ENCODE measurements around the gene R3HDML.

Gene R3HDML

GRCh38 chr20:44355498-44356352 lies 18.9 kb downstream of the R3HDML start, which contains the start of gene HNF4A:
Gene HNF4A (plus strand): TSS chr20:44355699. CDS start chr20:44355805, 106 bp downstream.
- Histone ChIP-seq H3K36me3 (ENCODE audit: insufficient read depth, insufficient read length, low read length) (no peaks in the 10 kb centered on the region), H3K9ac (ENCODE audit: insufficient read length, low read depth) (no peak within 1 kb of the TSS), H3K4me3 (ENCODE audit: insufficient read length, low read depth) (no peak within 1 kb of the TSS), H3K9me3 (ENCODE audit: insufficient read depth, low read length) (no peaks in the 10 kb centered on the region), H3K27me3 (ENCODE audit: insufficient read depth, insufficient read length) (no peaks in the 10 kb centered on the region), H3K4me1 (ENCODE audit: insufficient read depth, insufficient read length) (peaks cover 8% of the 10 kb centered on the region)
- no peak for DNase-seq (ENCODE audit: low read depth, low spot score)
- no peak for TF ChIP-seq ZNF274 (IDR thresholded peaks at IDR 0.05; ENCODE audit: low read depth, low read length)
- no peak for TF ChIP-seq YY1 (IDR thresholded peaks at IDR 0.05; ENCODE audit: insufficient read depth, insufficient read length)
- no peak for TF ChIP-seq SUZ12 (IDR thresholded peaks at IDR 0.05; ENCODE audit: extremely low read depth, insufficient read depth, insufficient read length)

GRCh38 chr20:44356353-44356723 lies 19.5 kb downstream of the R3HDML start:
- H3K4me3 ChIP-seq (ENCODE audit: insufficient read length, low read depth) = no peak overlapping the region
- H3K9me3 ChIP-seq (ENCODE audit: insufficient read depth, low read length) = no peaks in the 10 kb centered on the region
- DNase-seq (ENCODE audit: low read depth, low spot score) = no peak
- peaks cover 8% of the 10 kb centered on the region for H3K4me1 ChIP-seq (ENCODE audit: insufficient read depth, insufficient read length)
- no peaks in the 10 kb centered on the region for H3K36me3 ChIP-seq (ENCODE audit: insufficient read depth, insufficient read length, low read length)
- TF ChIP-seq ZNF274 (IDR thresholded peaks at IDR 0.05; ENCODE audit: low read depth, low read length) = no peak
- no peak for TF ChIP-seq SUZ12 (IDR thresholded peaks at IDR 0.05; ENCODE audit: extremely low read depth, insufficient read depth, insufficient read length)
- no peak for TF ChIP-seq YY1 (IDR thresholded peaks at IDR 0.05; ENCODE audit: insufficient read depth, insufficient read length)
- no peaks in the 10 kb centered on the region for H3K27me3 ChIP-seq (ENCODE audit: insufficient read depth, insufficient read length)
- H3K9ac ChIP-seq (ENCODE audit: insufficient read length, low read depth) = no peak overlapping the region

GRCh38 chr20:44357020-44357419 lies 20.2 kb downstream of the R3HDML start:
- no peaks in the 10 kb centered on the region for H3K27me3 ChIP-seq (ENCODE audit: insufficient read depth, insufficient read length)
- TF ChIP-seq ZNF274 (IDR thresholded peaks at IDR 0.05; ENCODE audit: low read depth, low read length) (no peak), SUZ12 (IDR thresholded peaks at IDR 0.05; ENCODE audit: extremely low read depth, insufficient read depth, insufficient read length) (no peak), YY1 (IDR thresholded peaks at IDR 0.05; ENCODE audit: insufficient read depth, insufficient read length) (no peak)
- H3K9me3 ChIP-seq (ENCODE audit: insufficient read depth, low read length) = no peaks in the 10 kb centered on the region
- peaks cover 8% of the 10 kb centered on the region for H3K4me1 ChIP-seq (ENCODE audit: insufficient read depth, insufficient read length)
- DNase-seq (ENCODE audit: low read depth, low spot score) = no peak
- no peak overlapping the region for H3K9ac ChIP-seq (ENCODE audit: insufficient read length, low read depth)
- H3K4me3 ChIP-seq (ENCODE audit: insufficient read length, low read depth) = no peak overlapping the region
- no peaks in the 10 kb centered on the region for H3K36me3 ChIP-seq (ENCODE audit: insufficient read depth, insufficient read length, low read length)

- DNase-seq (ENCODE audit: low read depth, low spot score) = no peak
- no peaks in the 10 kb centered on the region for H3K9me3 ChIP-seq (ENCODE audit: insufficient read depth, low read length)
These were observed 20.8 kb downstream of the R3HDML start for GRCh38 chr20:44357555-44358125.

GRCh38 chr20:44358776-44359175 lies 21.9 kb downstream of the R3HDML start:
- Histone ChIP-seq H3K9me3 (ENCODE audit: insufficient read depth, low read length) (no peaks in the 10 kb centered on the region), H3K4me3 (ENCODE audit: insufficient read length, low read depth) (no peak overlapping the region), H3K9ac (ENCODE audit: insufficient read length, low read depth) (no peak overlapping the region), H3K27me3 (ENCODE audit: insufficient read depth, insufficient read length) (no peaks in the 10 kb centered on the region), H3K4me1 (ENCODE audit: insufficient read depth, insufficient read length) (peaks cover 5% of the 10 kb centered on the region), H3K36me3 (ENCODE audit: insufficient read depth, insufficient read length, low read length) (no peaks in the 10 kb centered on the region)
- no peak for TF ChIP-seq SUZ12 (IDR thresholded peaks at IDR 0.05; ENCODE audit: extremely low read depth, insufficient read depth, insufficient read length)
- no peak for TF ChIP-seq YY1 (IDR thresholded peaks at IDR 0.05; ENCODE audit: insufficient read depth, insufficient read length)
- no peak for TF ChIP-seq ZNF274 (IDR thresholded peaks at IDR 0.05; ENCODE audit: low read depth, low read length)
- DNase-seq (ENCODE audit: low read depth, low spot score) = no peak

More at GRCh38 chr20:44357555-44358125, 20.8 kb downstream of the R3HDML start:
- Histone ChIP-seq H3K4me3 (ENCODE audit: insufficient read length, low read depth) (no peak overlapping the region), H3K27me3 (ENCODE audit: insufficient read depth, insufficient read length) (no peaks in the 10 kb centered on the region), H3K9ac (ENCODE audit: insufficient read length, low read depth) (no peak overlapping the region), H3K4me1 (ENCODE audit: insufficient read depth, insufficient read length) (peaks cover 5% of the 10 kb centered on the region), H3K36me3 (ENCODE audit: insufficient read depth, insufficient read length, low read length) (no peaks in the 10 kb centered on the region)
- TF ChIP-seq ZNF274 (IDR thresholded peaks at IDR 0.05; ENCODE audit: low read depth, low read length) (no peak), YY1 (IDR thresholded peaks at IDR 0.05; ENCODE audit: insufficient read depth, insufficient read length) (no peak), SUZ12 (IDR thresholded peaks at IDR 0.05; ENCODE audit: extremely low read depth, insufficient read depth, insufficient read length) (no peak)

GRCh38 chr20:44360221-44360620 lies 23.4 kb downstream of the R3HDML start:
- Histone ChIP-seq H3K9me3 (ENCODE audit: insufficient read depth, low read length) (no peaks in the 10 kb centered on the region), H3K27me3 (ENCODE audit: insufficient read depth, insufficient read length) (no peaks in the 10 kb centered on the region), H3K9ac (ENCODE audit: insufficient read length, low read depth) (no peak overlapping the region), H3K4me1 (ENCODE audit: insufficient read depth, insufficient read length) (peaks cover 5% of the 10 kb centered on the region), H3K36me3 (ENCODE audit: insufficient read depth, insufficient read length, low read length) (no peaks in the 10 kb centered on the region), H3K4me3 (ENCODE audit: insufficient read length, low read depth) (no peak overlapping the region)
- no peak for DNase-seq (ENCODE audit: low read depth, low spot score)
- TF ChIP-seq SUZ12 (IDR thresholded peaks at IDR 0.05; ENCODE audit: extremely low read depth, insufficient read depth, insufficient read length) (no peak), ZNF274 (IDR thresholded peaks at IDR 0.05; ENCODE audit: low read depth, low read length) (no peak), YY1 (IDR thresholded peaks at IDR 0.05; ENCODE audit: insufficient read depth, insufficient read length) (no peak)

GRCh38 chr20:44361021-44361420 lies 24.2 kb downstream of the R3HDML start:
- no peaks in the 10 kb centered on the region for H3K27me3 ChIP-seq (ENCODE audit: insufficient read depth, insufficient read length)
- no peak overlapping the region for H3K4me3 ChIP-seq (ENCODE audit: insufficient read length, low read depth)
- no peaks in the 10 kb centered on the region for H3K9me3 ChIP-seq (ENCODE audit: insufficient read depth, low read length)
- TF ChIP-seq YY1 (IDR thresholded peaks at IDR 0.05; ENCODE audit: insufficient read depth, insufficient read length) = no peak
- TF ChIP-seq ZNF274 (IDR thresholded peaks at IDR 0.05; ENCODE audit: low read depth, low read length) = no peak
- TF ChIP-seq SUZ12 (IDR thresholded peaks at IDR 0.05; ENCODE audit: extremely low read depth, insufficient read depth, insufficient read length) = no peak
- H3K9ac ChIP-seq (ENCODE audit: insufficient read length, low read depth) = no peak overlapping the region
- peaks cover under 1% of the 10 kb centered on the region for H3K4me1 ChIP-seq (ENCODE audit: insufficient read depth, insufficient read length)
- no peaks in the 10 kb centered on the region for H3K36me3 ChIP-seq (ENCODE audit: insufficient read depth, insufficient read length, low read length)
- DNase-seq (ENCODE audit: low read depth, low spot score) = no peak
